ENCODE measurements around the gene TMEM26.

Gene TMEM26

GRCh38 chr10:61456095-61456789, 3.1 kb upstream of the TMEM26 start:
- no peak for DNase-seq

GRCh38 chr10:61455656-61456055, 2.5 kb upstream of the TMEM26 start:
- DNase-seq: no peak

- no peak for DNase-seq
Measured at GRCh38 chr10:61454541-61454940, 1.4 kb upstream of the TMEM26 start.

- DNase-seq: no peak
Measured at GRCh38 chr10:61452151-61452651, 980 bp downstream of the TMEM26 start.

DNA sequence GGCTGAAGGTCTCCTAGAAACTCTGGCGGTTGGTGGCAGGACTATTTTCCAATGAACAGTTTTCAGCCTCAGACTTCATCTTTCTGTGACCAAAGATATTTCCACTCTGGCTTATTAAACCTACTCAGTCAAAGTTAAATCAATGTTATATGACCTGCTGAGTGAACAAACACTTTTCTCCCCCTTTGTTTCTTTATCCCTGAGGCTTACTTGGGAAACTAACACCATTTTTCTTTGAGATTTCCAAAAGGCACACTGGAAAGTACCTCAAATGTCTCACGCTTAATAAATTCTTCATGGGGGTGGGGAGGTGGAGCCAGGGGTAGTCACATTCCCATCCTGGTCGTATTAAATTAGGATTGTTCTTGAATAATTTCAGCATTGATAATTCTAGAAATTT, 1.8 kb downstream of the TMEM26 start:
- no peak for DNase-seq

DNA sequence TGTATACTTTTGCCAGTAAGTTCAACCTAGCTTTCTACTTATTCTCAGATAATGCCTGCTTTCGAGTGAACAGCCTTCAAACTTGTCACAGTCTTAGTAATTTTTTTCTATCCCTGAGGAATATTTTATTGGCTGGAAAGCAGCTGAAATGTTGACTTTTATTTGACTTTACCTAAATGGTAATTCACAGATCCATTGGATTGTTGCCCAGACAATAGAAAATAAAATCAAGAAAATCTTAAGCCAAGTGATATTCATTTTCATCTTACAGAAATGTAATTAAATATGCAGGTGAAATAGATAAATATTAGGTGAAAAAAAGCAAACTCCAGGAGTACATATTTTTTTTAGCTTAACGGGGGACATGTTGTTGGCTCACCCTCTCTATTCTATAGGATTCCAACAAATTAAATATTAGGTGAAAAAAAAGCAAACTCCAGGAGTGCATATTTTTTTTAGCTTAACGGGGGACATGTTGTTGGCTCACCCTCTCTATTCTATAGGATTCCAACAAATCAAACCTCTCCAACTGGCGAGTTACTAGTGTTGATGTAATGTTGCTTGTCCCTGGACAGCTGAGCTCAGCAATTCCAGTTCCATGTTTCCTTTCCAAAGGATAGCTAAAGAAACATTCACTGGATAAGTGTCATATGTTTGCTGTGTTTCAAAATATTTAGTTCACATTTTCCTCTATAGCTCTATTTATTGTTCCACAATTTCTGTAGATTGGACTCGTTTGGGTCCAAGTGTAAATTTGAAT, 4.2 kb downstream of the TMEM26 start:
- no peak for DNase-seq

DNA sequence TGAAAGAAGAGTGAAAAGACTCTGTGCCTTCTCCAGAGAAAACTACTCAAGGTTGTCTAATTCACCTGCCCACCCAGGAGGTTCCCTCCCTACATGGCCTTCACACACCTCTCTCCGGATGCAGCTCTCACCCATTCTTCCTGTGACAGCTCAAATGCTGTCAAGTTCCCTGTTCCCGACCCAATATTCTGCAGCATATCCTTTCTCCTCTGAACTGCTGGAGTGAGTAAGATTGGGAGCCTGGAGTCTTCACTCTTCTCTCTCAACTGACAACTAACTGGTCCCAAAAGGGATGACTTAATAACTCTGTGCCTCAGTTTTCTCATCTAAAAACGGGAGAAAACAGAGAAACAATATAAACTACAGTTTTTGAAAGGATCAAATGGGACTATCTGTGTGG, 5.1 kb downstream of the TMEM26 start:
- DNase-seq: no peak

GRCh38 chr10:61439058-61439609, 14.0 kb downstream of the TMEM26 start:
- no peak for DNase-seq

DNA sequence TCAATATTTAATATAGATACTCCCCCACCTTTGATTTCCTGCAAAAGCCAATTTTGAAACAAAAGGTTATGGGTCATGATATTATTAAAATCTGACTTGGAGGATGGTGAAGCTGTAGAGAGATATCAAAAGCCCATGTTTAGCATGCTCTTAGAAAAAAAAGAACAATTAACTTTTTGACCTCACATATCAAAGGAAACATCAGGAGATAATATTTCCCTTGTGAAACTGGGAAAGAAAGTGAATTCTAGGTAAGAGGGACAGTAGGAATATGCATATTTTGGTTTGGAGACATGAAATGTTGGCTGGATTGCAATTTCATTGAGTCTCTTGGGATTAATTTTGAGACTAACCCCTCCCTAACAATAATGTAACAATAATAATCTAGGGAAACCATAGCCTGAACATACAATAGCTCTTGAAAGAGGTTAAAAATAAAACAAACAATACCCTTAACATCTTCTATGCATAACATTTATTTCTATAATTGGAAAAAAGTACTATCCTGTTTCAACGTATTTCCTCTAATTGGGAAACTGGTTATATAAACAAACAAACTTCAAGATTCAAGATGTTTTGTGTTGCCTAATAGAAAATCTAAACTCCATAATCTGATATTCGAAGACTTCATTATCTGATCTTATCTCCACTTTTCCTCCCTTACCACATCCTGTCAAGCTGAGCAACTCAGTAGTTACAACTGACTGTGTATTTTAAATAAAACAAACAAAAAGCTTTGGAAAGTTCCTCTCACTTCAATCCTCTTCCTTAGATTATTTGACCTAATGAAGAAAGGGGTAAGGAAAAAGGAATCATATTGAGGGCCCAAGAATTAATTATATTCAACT, 14.8 kb downstream of the TMEM26 start:
- DNase-seq: no peak

GRCh38 chr10:61423178-61423577, 30.0 kb downstream of the TMEM26 start:
- DNase-seq: no peak

DNA sequence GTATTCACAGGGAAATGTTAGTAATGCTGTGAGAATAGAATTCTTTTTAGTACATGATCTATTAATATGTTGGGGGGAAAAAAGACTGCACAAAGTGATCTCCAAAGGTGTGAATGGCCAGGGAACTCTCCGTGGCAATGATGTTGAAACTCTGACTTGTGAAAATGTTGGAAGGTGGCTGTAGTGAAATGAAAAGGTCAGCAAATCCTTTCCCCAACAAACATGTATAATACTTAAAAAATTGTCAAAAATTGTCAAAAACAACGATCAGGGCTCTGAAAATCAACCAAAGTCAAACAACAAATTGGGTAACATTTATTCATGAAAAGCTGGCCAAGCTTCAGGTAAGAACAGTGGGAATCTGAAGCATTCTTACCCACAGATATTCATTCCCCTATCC, 35.5 kb downstream of the TMEM26 start:
- no peak for DNase-seq

GRCh38 chr10:61415824-61416223, 37.4 kb downstream of the TMEM26 start:
- DNase-seq: no peak

DNA sequence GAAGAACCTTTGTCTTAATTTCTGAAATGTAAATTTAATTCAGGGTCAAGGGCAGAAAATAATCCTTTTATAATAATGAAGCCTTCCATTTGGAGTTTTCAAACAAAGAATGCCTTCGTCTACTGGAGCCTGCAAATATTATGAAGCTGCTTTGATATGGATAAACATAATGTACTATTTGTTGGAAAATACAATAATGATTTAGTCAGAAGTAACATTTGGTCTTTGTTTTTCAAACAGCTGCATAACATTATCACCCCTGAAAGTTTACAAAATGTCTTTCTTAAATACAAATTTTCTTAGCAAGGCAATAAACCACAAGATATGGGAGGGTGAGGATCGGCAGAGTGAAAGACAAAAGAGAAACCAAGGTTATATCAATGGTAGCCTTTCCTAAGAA, 41.5 kb downstream of the TMEM26 start:
- no peak for DNase-seq

GRCh38 chr10:61410353-61411070, 42.7 kb downstream of the TMEM26 start:
- DNase-seq: no peak

DNA sequence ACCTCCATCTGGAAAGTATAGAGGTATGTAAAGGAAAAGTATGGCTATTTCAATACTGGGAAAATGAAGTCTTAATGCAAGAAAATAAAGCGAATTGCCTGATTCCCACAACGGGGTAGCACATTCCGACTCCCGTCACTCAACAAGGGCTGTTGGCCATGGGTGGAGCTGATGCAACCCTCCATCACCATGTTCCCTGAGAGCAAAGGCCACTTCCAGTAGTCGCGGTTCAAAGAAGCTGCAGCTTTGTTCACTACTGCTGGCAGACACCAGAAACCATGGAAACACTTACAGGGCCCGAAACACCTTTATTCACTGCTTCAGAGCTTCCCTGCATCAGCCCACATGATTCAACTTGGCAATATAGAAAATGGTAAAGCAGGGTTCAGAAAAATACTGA, 44.0 kb downstream of the TMEM26 start:
- DNase-seq: no peak

DNA sequence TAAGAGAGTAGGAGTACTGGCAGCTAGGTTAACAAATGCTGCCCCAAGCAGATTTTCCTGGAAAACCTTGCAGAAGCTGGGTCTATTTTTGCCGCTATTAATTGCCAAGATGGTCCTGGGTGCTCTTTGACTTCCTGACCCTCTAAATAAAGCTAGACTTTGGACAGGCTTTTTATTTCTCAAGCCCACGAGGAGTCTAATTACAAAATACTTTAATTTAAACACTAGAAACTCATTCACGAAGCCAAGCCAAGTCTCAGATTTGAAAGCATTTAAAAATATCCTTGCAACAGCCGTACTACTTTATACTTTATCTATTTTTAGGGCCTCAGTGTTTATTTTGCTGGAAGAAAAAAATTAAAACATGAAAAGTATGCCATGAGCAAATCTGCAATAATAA, 45.1 kb downstream of the TMEM26 start:
- no peak for DNase-seq

DNA sequence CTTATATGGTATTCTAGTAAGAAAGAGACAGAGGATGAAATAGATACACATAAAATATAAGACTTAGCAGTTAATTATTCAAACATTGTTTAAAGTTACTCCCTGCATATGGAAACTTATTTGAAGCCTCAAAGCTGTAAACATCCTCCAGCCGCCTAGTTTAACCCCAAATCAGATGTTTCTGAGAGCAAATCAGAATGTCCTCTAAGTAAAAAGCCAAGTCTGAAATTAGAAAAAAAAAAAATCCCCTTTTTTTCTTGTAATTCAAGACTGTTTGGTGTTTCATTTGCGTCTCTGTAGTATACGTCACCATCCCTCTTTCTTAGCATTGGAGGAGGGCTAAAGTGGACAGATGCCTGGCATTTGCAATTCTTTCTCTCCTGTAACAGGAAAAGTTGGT, 46.4 kb downstream of the TMEM26 start:
- DNase-seq: no peak

- DNase-seq: no peak
Measured at GRCh38 chr10:61406242-61406641, 46.9 kb downstream of the TMEM26 start.

DNA sequence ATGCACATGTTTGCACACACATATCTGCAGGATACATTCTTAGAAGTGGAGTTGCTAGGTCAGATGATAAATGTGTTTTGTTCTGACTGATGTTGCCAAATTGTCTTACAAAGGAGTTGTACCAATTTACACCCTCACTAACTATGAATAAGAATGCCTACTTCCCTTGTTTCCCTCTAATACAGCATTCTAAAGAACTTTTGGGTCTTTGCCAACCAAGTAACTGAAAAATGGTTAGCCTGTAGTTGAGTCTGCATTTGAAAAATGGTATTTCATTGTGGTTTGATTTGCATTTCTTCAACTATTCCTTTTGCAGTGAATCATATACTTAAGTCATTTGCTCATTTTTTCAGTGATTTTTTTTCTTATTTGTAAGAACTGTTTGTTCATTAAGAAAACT, 48.4 kb downstream of the TMEM26 start:
- DNase-seq: no peak

GRCh38 chr10:61400524-61400923, 52.7 kb downstream of the TMEM26 start:
- no peak for DNase-seq

DNA sequence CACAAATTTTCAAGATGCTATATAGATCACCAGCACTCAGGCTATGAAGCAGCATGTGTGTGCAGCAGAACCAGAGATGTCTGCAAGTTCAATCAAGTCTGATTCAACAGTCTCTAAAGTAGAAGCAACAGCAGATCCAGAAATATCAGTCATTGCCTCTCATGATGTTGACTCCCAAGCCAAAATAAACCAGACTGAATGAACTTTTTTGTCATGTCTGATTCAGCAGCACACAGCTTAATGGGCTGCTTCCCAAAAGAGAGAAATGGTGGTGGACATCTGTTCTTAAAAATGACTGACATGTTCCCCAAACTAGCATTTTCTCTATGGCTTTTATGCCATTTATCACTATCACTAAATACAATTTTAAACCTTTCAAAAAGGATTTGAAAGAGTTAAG, 53.8 kb downstream of the TMEM26 start:
- DNase-seq: no peak

GRCh38 chr10:61398366-61399129, 54.6 kb downstream of the TMEM26 start:
- no peak for DNase-seq
